GM13977 (cell line): Measurements from ENCODE around the gene PSMC5.

Experiments used
- DNase-seq: peaks from one replicate; pipeline ENCODE4 v3.0.0; 2012; ENCODE audit warnings: low spot score
- in situ Hi-C: fragments of 300-500 bp; cut with MboI; formaldehyde crosslinking; loops from one replicate; pipeline ENCODE4 v1.12.0; 2022; ENCODE audit warnings: low sequenced_read_pairs, low pct_unique_long_range_greater_than_20kb, mixed read lengths, inconsistent platforms; ENCODE audit not compliant: unreplicated experiment
- TF ChIP-seq, protein P1 (sequence below): IDR thresholded peaks from 2 replicates; pipeline ENCODE4 v1.5.1; 2012; ENCODE audit warnings: mild to moderate bottlenecking, control low read depth; ENCODE audit not compliant: insufficient read depth; ENCODE audit errors: extremely low read depth, missing control alignments

The PSMC5 gene

DNA sequence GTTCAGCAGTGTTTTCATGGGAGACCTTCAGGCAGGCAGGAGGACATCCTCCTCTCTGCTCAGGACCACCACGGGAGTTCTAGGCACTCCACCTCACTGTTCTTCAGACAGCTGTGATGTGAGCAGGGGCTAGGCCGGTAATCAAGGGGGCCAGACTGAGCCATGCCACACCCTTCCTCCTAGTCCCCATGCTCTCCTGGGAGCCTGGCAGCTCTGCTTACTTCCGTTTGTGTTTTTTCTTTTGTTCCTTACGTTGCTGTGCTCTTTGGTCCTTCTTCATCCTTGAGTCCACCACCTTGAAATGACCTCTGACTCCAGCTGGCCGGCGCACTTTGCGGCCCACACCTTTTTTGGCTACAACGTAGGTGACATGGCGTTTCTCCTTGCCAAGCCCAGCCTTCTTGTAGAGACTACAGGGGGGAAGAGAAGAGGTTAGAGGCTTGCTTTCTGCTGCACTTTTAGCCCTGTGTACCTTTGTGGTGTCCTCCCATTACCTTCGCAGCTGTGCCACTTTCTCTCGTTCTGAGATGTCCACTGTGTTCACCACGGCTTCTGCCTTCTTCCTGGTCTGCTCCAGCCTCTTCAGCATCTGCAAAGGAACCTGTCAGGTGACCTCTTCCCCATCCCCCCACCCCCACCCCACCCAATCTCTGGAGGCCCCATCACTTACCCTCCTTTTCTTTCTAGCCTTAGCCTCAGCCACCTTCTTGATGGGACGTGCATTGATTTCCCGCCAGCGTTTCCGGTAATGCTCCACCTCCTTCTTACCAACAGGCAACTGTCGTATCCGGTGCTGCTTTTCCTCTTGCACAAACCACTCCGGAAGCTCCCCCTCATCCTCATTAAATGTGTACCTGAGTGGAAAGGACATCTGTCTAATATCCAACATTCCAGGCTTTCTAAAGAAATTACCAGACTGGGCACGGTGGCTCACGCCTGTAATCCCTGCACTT lies 7.4 kb upstream of the PSMC5 start:
- DNase-seq: no peak
- TF ChIP-seq, protein P1, sequence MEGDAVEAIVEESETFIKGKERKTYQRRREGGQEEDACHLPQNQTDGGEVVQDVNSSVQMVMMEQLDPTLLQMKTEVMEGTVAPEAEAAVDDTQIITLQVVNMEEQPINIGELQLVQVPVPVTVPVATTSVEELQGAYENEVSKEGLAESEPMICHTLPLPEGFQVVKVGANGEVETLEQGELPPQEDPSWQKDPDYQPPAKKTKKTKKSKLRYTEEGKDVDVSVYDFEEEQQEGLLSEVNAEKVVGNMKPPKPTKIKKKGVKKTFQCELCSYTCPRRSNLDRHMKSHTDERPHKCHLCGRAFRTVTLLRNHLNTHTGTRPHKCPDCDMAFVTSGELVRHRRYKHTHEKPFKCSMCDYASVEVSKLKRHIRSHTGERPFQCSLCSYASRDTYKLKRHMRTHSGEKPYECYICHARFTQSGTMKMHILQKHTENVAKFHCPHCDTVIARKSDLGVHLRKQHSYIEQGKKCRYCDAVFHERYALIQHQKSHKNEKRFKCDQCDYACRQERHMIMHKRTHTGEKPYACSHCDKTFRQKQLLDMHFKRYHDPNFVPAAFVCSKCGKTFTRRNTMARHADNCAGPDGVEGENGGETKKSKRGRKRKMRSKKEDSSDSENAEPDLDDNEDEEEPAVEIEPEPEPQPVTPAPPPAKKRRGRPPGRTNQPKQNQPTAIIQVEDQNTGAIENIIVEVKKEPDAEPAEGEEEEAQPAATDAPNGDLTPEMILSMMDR: no peak
- in situ Hi-C loops: no loop called here

DNA sequence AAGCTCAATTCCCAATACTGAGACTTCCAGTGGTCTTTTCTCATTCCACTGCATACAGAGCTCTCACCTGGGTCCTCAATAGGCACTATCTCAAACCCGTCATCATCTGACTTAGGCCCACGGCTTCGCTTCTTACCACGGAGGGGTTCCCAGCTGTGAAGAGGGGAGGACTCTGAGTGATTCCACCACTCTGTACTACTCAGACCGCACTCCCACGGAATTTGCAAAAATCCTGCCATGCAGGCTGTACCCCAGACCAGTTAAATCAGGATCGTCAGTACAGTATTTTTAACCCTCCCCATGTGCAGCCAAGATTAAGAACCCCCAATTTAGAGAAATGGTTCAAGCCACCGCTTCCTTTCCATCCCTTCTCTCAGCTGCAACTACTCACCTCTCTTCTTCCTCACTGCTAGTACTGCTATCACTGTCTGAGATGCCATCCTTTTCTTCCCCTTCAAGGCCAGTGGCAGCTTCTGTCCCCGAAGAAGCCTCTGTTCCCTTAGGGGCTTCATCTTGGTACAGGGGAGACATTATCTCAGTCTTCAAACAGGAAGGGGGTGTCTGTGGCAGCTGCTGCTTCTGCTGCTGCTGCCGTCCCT lies 6.2 kb upstream of the PSMC5 start:
- in situ Hi-C loops: no loop called here
- TF ChIP-seq, protein P1: no peak
- no peak for DNase-seq

DNA sequence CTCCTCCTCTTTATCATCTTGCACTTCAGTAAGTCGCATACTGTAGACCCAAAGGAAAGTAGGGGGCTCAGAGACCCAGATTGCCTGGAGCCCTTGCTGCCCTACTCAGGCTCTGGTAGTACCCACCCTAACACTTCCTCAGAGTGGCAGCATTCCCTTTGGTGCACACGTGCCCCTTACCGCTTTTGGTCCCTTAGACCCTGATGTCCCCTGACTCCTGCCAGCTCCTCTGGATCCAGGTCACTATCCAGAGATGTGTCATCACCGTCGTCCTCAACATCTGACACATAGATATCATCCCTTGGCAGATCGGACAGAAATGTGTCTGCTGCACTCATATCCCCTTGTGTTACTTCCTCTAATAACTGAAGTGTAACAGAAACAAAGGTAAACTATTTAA lies 5.4 kb upstream of the PSMC5 start:
- TF ChIP-seq, protein P1: no peak
- DNase-seq: no peak
- in situ Hi-C loops: no loop called here

DNA sequence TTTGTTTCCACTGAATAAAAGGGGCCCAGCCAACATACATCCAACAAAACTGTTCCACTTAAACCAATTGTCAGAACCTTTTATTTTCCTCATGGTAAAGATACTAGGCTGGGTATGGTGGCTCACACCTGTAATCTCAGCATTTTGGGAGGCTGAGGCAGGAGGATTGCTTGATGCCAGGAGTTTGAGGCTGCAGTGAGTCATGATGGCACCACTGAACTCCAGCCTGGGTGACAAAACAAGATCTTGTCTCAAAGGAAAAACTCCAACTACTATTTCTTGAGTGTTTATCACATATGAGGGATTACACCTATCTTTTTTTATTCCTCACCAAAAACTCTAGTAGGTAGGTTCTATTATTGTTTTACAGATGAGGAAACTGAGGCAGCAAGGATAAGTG lies 4.7 kb upstream of the PSMC5 start:
- TF ChIP-seq, protein P1: no peak
- in situ Hi-C loops: no loop called here
- no peak for DNase-seq

DNA sequence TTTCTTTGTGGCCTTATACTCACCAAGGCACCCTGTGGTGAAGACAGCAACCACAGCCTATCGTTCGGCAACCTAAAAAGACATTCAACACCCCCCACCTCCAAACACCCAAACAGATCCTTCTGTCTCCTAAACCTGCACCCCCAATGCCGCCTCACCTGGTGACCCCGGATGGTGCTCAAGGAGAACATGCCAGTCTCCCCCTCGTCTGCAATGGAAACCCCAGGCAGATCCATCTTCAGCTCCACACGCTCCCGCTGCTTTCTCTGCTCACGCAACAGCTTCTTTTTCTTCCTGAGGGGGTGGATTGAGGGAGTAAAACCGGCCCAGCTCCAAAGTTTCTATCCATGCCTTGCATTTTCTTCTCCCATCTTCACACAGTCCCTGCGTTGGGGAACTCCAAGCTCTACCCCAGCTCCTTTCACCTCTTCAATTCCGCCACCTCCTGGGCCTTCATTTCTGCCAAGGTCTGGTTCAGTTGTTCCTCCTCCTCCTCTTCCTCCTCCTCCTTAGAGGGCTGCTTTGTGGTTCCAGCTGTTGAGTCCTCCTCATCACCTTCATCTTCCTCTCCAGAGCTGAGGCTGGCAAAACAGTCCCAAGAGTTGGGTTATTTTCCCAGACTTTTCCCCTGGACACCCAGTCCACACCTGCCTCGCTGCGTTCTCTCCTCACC lies 3.4 kb upstream of the PSMC5 start:
- DNase-seq: no peak
- TF ChIP-seq, protein P1: no peak
- in situ Hi-C loops: no loop called here

DNA sequence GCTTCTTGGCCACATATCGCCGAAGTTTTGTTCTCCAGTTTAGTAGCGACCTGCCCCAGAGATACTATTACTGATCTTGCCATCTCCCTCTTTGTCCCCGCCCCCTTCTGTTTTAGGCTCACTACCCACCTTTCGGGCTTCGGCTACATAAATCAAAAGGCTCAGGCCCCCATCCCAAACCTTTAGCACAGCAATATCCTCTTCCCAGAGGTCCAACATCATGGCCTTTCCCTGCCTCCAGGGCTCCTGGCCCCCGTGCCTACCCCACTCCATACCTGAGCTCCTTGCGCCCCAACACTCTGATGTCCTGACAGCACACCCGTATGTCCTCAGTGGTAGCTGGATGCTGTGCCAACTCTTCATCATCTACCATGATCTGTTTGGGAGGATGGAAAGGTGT lies 2.9 kb upstream of the PSMC5 start:
- TF ChIP-seq, protein P1: no peak
- in situ Hi-C loops: no loop called here
- DNase-seq: no peak
